ENCODE results near the gene SLC16A10. TPM values are rescaled to one million over a fixed set of nuclear protein-coding genes. Genes with fewer than 3 reads are reported as not detected.

SLC16A10 gene
- total and polyA plus RNA-seq, 2 donors (not counting 3 experiments of a cell fraction or from before 2014, with no cell fraction given): not detected

DNA sequence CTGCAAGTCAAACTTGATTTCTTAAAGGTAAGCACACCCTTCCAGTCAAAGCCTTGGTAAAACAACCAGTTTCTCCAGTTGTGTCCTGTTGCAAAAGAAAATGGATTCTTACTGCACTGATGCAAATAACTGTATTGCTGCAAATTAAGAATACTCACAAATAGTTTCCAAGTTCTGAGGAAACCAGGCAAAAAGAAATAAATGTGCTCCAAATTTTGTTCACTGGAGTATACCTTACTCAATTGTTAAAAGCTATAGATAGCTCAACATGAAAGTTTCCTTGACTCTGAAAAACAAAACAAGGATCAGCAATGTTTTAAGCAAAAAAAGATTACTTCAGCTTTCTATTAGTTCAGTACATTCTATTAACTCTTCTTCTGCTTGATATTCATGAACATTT, 75.2 kb downstream of the SLC16A10 start:
- CTCF ChIA-PET: no interaction called here
- POLR2A ChIA-PET: no interaction called here

DNA sequence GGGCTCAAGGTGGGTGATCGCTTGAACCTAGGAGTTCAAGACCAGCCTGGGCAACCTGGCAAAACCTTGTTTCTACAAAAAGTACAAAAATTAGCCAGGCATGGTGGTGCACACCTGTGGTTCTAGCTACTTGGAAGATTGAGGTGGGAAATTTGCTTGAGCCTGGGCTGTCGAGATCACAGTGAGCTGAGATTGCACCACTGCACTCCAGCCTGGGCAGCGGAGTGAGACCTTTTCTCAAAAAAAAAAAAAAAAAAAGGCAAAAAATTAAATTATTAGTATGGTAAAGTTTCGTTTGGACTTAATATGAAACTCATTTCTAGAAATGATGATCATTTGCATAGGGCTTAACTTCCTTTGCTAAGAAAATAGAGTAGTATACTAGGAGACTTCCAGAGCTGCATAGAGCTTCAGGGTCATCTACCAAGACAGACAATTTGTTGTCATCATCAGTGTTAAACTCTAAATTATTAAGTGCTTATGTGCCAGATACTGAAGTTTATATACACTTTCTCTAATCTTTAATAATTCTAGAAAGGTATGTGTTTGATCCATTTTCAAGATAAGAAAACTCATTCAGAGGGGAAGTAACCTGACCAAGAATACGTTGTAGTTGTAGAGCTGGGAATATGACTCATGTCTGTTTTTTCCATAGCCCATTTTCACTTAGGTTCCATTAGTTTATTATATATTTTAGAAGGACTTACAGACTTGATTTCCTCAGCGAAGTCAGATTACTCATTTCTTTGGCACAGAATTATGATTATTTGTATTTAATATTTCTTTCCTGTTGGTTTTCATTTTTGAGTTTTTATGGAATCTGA, 84.5 kb downstream of the SLC16A10 start:
- CTCF ChIA-PET: no interaction called here
- no peak overlapping the region for H3K4me2 ChIP-seq (ENCODE audit: insufficient read depth, low read length)
- POLR2A ChIA-PET: no interaction called here
- DNase-seq (ENCODE audit: low read depth, low spot score) (no peak), FAIRE-seq (no peak)
- no peak overlapping the region for H3K4me3 ChIP-seq (replicated peaks in 1 of 3; ENCODE audit: insufficient read depth in 1 of 3, low read depth in 1 of 3, low read length in 3 of 3)
- H3K9ac ChIP-seq (replicated peaks; ENCODE audit: extremely low read depth, insufficient read depth, low read length): no peak overlapping the region
- intact Hi-C loops (cut with micrococcal nuclease) (no loop called here), dilution Hi-C loops (cut with MboI; ENCODE audit: extremely low pct_ligation_motif_present, low sequenced_read_pairs) (no loop called here)
- H3K27ac ChIP-seq (ENCODE audit: insufficient read depth, low read depth, low read length): no peak overlapping the region
- no peaks in the 10 kb centered on the region for H3K9me3 ChIP-seq (replicated peaks; ENCODE audit: control insufficient read depth, insufficient read depth, low read length)
- no peaks in the 10 kb centered on the region for H3K9me1 ChIP-seq (replicated peaks; ENCODE audit: control insufficient read depth, extremely low read depth, insufficient read depth, low read length)
- H2AFZ ChIP-seq (ENCODE audit: low read depth, low read length): no peak overlapping the region
- H4K20me1 ChIP-seq (replicated peaks; ENCODE audit: control insufficient read depth, extremely low read depth, insufficient read depth, low read length): no peaks in the 10 kb centered on the region
- peaks cover 3 to 4% of the 10 kb centered on the region in 2 experiments for H3K27me3 ChIP-seq (ENCODE audit: control insufficient read depth in 2 of 2, insufficient read depth in 2 of 2, low read length in 2 of 2)
- H3K79me2 ChIP-seq (ENCODE audit: control insufficient read depth, insufficient read depth, low read length): no peaks in the 10 kb centered on the region
- no TSS peak for BruUV-seq (replicated peaks)
- peaks cover 7% of the 10 kb centered on the region for H3K4me1 ChIP-seq (ENCODE audit: control insufficient read depth, extremely low read depth, insufficient read depth, low read length)
- no peaks in the 10 kb centered on the region for H3K36me3 ChIP-seq (ENCODE audit: control insufficient read depth in 2 of 2, extremely low read depth in 1 of 2, insufficient read depth in 2 of 2, low read length in 2 of 2)
- TF ChIP-seq FOS (IDR thresholded peaks at IDR 0.05; ENCODE audit: borderline replicate concordance, insufficient read depth, low read length) (peak; percentile 56), GATA2 (IDR thresholded peaks at IDR 0.05; ENCODE audit: insufficient read depth, insufficient read length, low read depth, low read length) (no peak)

More for the DNA sequence above, 75.2 kb downstream of the SLC16A10 start:
- no peak overlapping the region for H3K27ac ChIP-seq (ENCODE audit: insufficient read depth, low read depth, low read length)
- peaks cover 4 to 5% of the 10 kb centered on the region in 2 experiments for H3K27me3 ChIP-seq (ENCODE audit: control insufficient read depth in 2 of 2, insufficient read depth in 2 of 2, low read length in 2 of 2)
- no peaks in the 10 kb centered on the region for H3K9me3 ChIP-seq (replicated peaks; ENCODE audit: control insufficient read depth, insufficient read depth, low read length)
- no peak overlapping the region for H3K9ac ChIP-seq (replicated peaks; ENCODE audit: extremely low read depth, insufficient read depth, low read length)
- no peaks in the 10 kb centered on the region for H3K4me1 ChIP-seq (ENCODE audit: control insufficient read depth, extremely low read depth, insufficient read depth, low read length)
- H3K4me2 ChIP-seq (ENCODE audit: insufficient read depth, low read length): no peak overlapping the region
- TF ChIP-seq, protein P1, sequence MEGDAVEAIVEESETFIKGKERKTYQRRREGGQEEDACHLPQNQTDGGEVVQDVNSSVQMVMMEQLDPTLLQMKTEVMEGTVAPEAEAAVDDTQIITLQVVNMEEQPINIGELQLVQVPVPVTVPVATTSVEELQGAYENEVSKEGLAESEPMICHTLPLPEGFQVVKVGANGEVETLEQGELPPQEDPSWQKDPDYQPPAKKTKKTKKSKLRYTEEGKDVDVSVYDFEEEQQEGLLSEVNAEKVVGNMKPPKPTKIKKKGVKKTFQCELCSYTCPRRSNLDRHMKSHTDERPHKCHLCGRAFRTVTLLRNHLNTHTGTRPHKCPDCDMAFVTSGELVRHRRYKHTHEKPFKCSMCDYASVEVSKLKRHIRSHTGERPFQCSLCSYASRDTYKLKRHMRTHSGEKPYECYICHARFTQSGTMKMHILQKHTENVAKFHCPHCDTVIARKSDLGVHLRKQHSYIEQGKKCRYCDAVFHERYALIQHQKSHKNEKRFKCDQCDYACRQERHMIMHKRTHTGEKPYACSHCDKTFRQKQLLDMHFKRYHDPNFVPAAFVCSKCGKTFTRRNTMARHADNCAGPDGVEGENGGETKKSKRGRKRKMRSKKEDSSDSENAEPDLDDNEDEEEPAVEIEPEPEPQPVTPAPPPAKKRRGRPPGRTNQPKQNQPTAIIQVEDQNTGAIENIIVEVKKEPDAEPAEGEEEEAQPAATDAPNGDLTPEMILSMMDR (IDR thresholded peaks at IDR 0.05; ENCODE audit: extremely low read depth in 1 of 2, insufficient read depth in 1 of 2, low read depth in 1 of 2, low read length in 2 of 2): no peak
- TF ChIP-seq FOS (IDR thresholded peaks at IDR 0.05; ENCODE audit: borderline replicate concordance, insufficient read depth, low read length) (no peak), GATA2 (IDR thresholded peaks at IDR 0.05; ENCODE audit: insufficient read depth, insufficient read length, low read depth, low read length) (no peak), EZH2 (IDR thresholded peaks at IDR 0.05; ENCODE audit: borderline replicate concordance, low read depth, low read length, severe bottlenecking) (no peak)
- H3K36me3 ChIP-seq (ENCODE audit: control insufficient read depth in 2 of 2, extremely low read depth in 1 of 2, insufficient read depth in 2 of 2, low read length in 2 of 2): no peaks in the 10 kb centered on the region
- no peaks in the 10 kb centered on the region for H3K9me1 ChIP-seq (replicated peaks; ENCODE audit: control insufficient read depth, extremely low read depth, insufficient read depth, low read length)
- no peaks in the 10 kb centered on the region for H4K20me1 ChIP-seq (replicated peaks; ENCODE audit: control insufficient read depth, extremely low read depth, insufficient read depth, low read length)
- BruUV-seq (replicated peaks): no TSS peak
- intact Hi-C loops (cut with micrococcal nuclease) (no loop called here), dilution Hi-C loops (cut with MboI; ENCODE audit: extremely low pct_ligation_motif_present, low sequenced_read_pairs) (no loop called here)
- no peak overlapping the region for H3K4me3 ChIP-seq (replicated peaks in 1 of 3; ENCODE audit: insufficient read depth in 1 of 3, low read depth in 1 of 3, low read length in 3 of 3)
- no peak overlapping the region for H2AFZ ChIP-seq (ENCODE audit: low read depth, low read length)
- DNase-seq (ENCODE audit: low read depth, low spot score): no peak
- FAIRE-seq: no peak
- H3K79me2 ChIP-seq (ENCODE audit: control insufficient read depth, insufficient read depth, low read length): no peaks in the 10 kb centered on the region

Data from endothelial cell of umbilical vein (primary cell).